ENCODE data around the gene ADAM29. TPM values are rescaled to one million over a fixed set of nuclear protein-coding genes. Genes with fewer than 3 reads are reported as not detected.
"Not testable (repeated sequence)": the region's sequence is repeated elsewhere in the genome, so short reads cannot be mapped to it uniquely, and the experiment has no call there.

Gene ADAM29
- total RNA-seq, 2 donors from 2014 or later: not detected

DNA sequence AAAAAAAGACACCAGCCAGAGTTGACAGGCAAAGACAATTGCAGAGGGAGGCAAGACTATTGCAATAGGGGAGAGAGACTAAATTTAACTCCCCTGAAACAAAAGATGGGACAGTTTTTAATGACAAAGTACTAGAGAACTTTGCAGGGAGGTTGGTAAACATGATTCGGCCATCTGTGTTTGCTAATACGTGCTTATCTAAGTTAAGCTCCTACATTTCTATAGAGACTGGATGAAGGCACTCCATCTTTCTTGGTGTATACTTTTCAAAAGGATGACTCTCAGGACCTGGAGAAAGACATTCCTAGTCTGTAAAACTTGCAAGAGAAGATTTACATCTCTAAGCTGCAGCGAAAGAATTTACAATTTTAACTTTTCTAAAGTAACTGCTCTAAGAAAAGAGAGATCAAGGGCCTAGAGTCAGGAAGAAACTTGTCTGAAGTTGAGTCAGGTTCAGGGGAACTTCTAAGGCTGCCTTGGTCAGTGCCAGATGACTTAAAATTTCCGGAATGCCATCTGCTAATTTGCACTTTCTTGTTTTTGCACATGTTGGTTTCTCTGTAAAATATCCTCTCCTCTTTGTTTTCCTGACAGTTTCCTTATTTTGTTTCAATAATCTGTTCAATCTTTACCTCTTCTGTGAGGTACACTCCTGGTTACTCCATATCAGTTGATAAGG is 10.6 kb downstream of the ADAM29 start:
- no peaks in the 10 kb centered on the region for H3K4me1 Mint-ChIP-seq
- no peaks in the 10 kb centered on the region for H3K9me3 Mint-ChIP-seq
- H3K36me3 Mint-ChIP-seq (ENCODE audit: low read depth): no peaks in the 10 kb centered on the region
- no peak overlapping the region for H3K4me3 Mint-ChIP-seq
- ATAC-seq (replicated peaks): no peak
- H3K27me3 Mint-ChIP-seq: no peaks in the 10 kb centered on the region
- H3K27ac Mint-ChIP-seq: no peak overlapping the region

DNA sequence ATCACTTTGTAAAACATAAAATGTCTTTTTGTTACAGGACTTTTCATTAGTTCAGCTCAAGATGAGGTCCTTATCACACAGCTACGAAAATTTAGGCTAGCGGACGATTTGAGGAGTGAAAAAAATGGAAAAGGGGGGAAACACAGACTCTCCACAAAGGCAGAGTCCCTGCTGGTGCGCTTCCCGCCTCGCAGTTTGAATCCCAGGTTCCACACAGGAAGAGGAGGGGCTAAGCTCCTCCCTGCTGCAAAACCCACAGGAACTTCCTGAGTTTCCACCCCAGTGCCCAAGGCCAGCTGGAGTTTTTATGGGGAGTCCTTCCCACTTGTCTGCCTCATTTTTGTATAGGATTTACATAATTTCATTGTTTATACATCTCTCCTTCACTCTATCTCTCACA is 11.2 kb downstream of the ADAM29 start:
- no peaks in the 10 kb centered on the region for H3K4me1 Mint-ChIP-seq
- no peak overlapping the region for H3K27ac Mint-ChIP-seq
- no peak for ATAC-seq (replicated peaks)
- no peak overlapping the region for H3K4me3 Mint-ChIP-seq
- H3K36me3 Mint-ChIP-seq (ENCODE audit: low read depth): no peaks in the 10 kb centered on the region
- H3K9me3 Mint-ChIP-seq: no peaks in the 10 kb centered on the region
- H3K27me3 Mint-ChIP-seq: no peaks in the 10 kb centered on the region

DNA sequence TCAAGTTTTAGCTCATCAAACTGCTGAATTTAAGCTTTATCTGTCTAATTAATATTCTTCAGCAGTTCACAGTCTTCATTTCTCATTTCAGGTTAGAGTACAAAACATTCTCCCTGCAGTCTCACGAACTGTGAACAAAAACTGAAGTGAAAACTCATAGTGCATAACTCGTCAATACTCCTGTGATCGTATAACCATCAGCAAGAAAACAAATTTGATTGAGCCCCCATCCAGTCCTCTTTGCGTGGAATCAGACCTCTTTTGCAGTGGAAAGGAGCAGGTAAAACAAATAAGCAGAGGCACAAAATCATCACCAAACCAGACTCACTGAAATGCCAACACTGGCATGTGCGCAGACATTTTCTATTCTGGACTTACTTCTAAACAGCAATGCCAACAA is 12.7 kb downstream of the ADAM29 start:
- no peaks in the 10 kb centered on the region for H3K9me3 Mint-ChIP-seq
- H3K36me3 Mint-ChIP-seq (ENCODE audit: low read depth): no peaks in the 10 kb centered on the region
- H3K27me3 Mint-ChIP-seq: no peaks in the 10 kb centered on the region
- ATAC-seq (replicated peaks): no peak
- H3K4me1 Mint-ChIP-seq: no peaks in the 10 kb centered on the region
- no peak overlapping the region for H3K4me3 Mint-ChIP-seq
- H3K27ac Mint-ChIP-seq: no peak overlapping the region

DNA sequence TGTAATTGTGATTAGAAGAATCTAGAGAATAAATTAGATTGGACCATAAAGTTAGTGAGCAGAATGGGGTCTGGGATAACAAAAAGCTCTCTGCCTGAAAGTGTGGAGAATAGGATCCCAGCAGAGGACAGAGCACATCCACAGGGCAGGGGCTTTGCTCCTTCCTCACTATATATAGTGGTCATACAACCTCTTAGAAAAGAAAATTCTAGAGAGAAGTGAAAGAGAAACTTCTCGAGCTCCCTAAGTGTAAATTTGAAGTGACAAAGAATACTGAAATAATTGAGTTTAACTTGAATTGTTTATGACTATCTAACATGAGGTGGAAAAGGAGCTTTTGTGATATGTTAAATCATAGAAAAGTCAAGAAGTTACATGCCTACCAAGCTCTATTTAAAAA is 14.9 kb downstream of the ADAM29 start:
- Mint-ChIP-seq H3K27me3 (no peaks in the 10 kb centered on the region), H3K4me1 (no peaks in the 10 kb centered on the region), H3K27ac (no peak overlapping the region), H3K36me3 (ENCODE audit: low read depth) (no peaks in the 10 kb centered on the region), H3K4me3 (no peak overlapping the region), H3K9me3 (no peaks in the 10 kb centered on the region)
- ATAC-seq (replicated peaks): no peak

DNA sequence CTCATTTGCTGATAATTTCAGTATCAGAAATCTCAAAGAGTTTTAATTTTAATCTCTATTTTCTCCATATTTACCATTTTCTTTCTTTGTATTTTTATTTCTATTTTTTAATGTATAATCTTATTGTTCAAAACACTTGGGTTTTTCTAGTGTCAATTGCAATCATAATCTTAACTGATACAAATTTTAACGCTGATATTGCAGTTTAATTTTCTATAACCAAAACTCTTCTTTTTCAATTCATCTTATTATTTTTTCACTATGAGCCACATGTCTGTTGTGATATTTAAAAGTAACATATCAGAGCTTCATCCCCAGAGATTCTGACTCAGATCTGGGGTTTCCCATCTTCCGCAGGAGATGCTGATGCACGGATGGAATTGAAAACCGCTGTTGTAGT is 16.2 kb downstream of the ADAM29 start:
- Mint-ChIP-seq H3K4me3 (no peak overlapping the region), H3K27ac (no peak overlapping the region), H3K36me3 (ENCODE audit: low read depth) (no peaks in the 10 kb centered on the region)

DNA sequence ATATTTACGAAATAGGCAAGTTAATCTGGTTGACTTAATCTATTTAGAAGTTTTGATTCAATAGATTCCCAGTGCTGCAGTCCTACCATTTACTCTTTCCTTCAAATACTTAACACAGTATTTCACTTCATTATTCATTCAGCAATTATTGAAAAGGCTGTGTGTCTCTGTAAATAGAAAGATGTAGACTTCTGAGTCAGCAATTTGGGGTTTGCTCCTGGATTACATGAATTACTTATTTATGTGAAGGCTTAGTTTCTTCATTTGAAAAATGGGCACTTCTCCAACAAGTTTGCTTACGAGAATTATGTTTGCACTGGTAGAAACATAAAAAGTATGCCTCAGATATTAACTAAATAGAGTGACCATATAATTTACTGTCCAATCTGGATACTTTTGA is 17.4 kb downstream of the ADAM29 start:
- H3K9me3 Mint-ChIP-seq: no peaks in the 10 kb centered on the region
- no peaks in the 10 kb centered on the region for H3K27me3 Mint-ChIP-seq
- no peaks in the 10 kb centered on the region for H3K4me1 Mint-ChIP-seq
- no peaks in the 10 kb centered on the region for H3K36me3 Mint-ChIP-seq (ENCODE audit: low read depth)
- no peak overlapping the region for H3K27ac Mint-ChIP-seq
- H3K4me3 Mint-ChIP-seq: no peak overlapping the region
- no peak for ATAC-seq (replicated peaks)

More for the DNA sequence above, 16.2 kb downstream of the ADAM29 start:
- no peak for ATAC-seq (replicated peaks)
- Mint-ChIP-seq H3K4me1 (no peaks in the 10 kb centered on the region), H3K9me3 (no peaks in the 10 kb centered on the region), H3K27me3 (no peaks in the 10 kb centered on the region)

DNA sequence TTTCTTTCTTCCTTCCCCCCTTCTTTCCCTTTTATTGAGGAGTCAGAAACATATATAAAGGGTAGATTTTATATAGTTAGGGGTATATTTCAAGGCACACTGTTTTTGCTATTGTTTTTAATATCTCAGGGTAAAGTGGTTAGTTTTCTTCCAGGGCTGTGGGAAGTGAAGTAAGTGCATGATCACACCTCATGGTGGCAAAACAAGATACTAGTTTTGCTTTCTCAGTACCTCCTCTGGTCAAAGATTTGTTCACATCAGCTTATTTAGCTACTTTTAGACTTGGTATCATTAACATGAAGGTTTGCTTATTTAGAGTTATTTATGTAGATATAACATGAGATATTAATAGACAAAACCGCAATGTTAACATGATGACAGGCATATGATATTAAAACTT is 21.8 kb downstream of the ADAM29 start:
- ATAC-seq (replicated peaks): no peak
- Mint-ChIP-seq H3K4me3 (no peak overlapping the region), H3K27me3 (no peaks in the 10 kb centered on the region), H3K27ac (no peak overlapping the region), H3K36me3 (ENCODE audit: low read depth) (no peaks in the 10 kb centered on the region), H3K4me1 (no peaks in the 10 kb centered on the region), H3K9me3 (peaks cover 8% of the 10 kb centered on the region)

DNA sequence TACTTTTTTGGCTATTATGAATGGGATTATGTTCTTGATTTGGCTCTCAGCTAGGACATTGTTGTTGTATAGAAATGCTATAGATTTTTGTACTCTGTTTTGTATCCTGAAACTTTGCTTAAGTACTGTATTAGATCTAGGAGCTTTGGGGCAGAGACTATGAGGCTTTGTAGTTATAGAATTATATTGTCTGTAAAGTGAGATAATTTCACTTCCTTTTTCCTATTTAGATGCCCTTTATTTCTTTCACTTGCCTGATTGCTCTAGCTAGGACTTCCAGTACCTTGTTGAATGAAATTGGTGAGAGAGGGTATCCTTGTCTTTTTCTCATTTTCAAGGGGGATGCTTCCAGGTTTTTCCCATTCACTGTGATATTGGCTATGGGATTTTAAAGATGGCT is 28.1 kb downstream of the ADAM29 start:
- Mint-ChIP-seq H3K27me3 (peaks cover 3% of the 10 kb centered on the region), H3K27ac (no peak overlapping the region), H3K4me1 (no peaks in the 10 kb centered on the region), H3K4me3 (no peak overlapping the region), H3K9me3 (peaks cover 28% of the 10 kb centered on the region), H3K36me3 (ENCODE audit: low read depth) (no peaks in the 10 kb centered on the region)
- ATAC-seq (replicated peaks): no peak

DNA sequence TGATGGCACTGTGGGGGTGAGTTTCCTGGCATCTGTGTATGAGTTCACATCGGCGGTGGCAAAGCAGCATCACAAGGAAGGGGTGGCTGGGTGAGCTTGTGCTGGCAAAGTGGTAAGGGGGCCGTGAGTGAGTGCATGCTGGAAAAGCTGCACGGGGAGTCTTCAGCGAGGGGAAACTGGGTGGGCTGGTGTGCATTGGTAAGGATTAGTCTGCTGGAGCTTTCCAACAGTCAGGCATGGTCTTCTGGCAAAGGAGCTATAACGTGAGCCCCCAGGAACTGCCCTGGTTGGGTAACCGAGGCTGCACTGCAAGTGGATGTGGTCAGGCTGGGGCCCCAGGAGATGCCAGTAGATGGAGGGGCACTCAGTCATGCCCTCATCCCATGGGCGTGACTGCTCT is 30.7 kb downstream of the ADAM29 start:
- no peak for ATAC-seq (replicated peaks)
- Mint-ChIP-seq H3K9me3 (peaks cover 24% of the 10 kb centered on the region), H3K36me3 (ENCODE audit: low read depth) (no peaks in the 10 kb centered on the region)

DNA sequence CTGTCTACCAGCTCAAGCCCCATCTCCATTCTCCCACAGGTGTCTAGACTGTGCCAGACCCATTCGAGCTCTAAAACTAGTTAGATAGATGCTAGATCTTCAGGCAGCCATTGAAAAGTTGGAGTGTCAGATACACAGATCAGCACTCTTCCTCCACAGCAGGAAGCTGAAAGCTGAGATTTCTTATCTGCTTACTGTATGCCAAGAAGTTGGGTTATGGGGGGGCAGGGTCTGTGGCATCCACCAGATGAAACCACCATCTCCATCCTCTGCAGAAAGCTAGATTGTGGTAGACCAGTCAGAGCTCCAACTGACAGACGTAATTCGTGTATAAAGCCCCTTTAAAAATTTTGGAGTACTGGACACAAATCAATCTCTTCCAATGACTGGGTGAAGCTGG is 54.8 kb downstream of the ADAM29 start:
- peaks cover 3% of the 10 kb centered on the region for H3K9me3 Mint-ChIP-seq
- no peaks in the 10 kb centered on the region for H3K4me1 Mint-ChIP-seq
- H3K27ac Mint-ChIP-seq: no peak overlapping the region
- no peak overlapping the region for H3K4me3 Mint-ChIP-seq
- no peaks in the 10 kb centered on the region for H3K27me3 Mint-ChIP-seq
- no peaks in the 10 kb centered on the region for H3K36me3 Mint-ChIP-seq (ENCODE audit: low read depth)
- no peak for ATAC-seq (replicated peaks)

More for the DNA sequence above, 30.7 kb downstream of the ADAM29 start:
- Mint-ChIP-seq H3K27ac (no peak overlapping the region), H3K4me3 (no peak overlapping the region), H3K27me3 (peaks cover 3% of the 10 kb centered on the region), H3K4me1 (no peaks in the 10 kb centered on the region)

DNA sequence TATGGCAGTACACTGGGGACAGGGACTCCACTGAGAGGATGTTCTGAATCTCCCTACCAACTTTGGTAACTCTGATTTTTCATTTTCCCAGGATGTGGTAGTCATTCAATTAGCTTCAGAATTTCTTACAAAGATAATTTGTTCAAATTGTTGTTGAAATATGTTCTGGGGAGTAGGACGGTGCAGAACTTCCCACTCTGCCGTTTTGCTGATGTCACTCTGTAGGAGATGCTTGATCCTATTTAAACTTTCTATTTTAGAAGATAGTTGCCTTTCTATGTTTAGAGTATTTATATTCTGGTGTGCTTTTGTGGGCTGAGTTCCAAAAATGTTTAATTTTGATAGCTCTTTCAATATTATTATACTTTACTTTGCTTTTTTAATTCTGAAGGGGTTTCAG is 55.2 kb downstream of the ADAM29 start:
- H3K36me3 Mint-ChIP-seq (ENCODE audit: low read depth): no peaks in the 10 kb centered on the region
- no peaks in the 10 kb centered on the region for H3K4me1 Mint-ChIP-seq
- no peaks in the 10 kb centered on the region for H3K27me3 Mint-ChIP-seq
- H3K27ac Mint-ChIP-seq: no peak overlapping the region
- peaks cover 4% of the 10 kb centered on the region for H3K9me3 Mint-ChIP-seq
- ATAC-seq (replicated peaks): no peak
- no peak overlapping the region for H3K4me3 Mint-ChIP-seq

DNA sequence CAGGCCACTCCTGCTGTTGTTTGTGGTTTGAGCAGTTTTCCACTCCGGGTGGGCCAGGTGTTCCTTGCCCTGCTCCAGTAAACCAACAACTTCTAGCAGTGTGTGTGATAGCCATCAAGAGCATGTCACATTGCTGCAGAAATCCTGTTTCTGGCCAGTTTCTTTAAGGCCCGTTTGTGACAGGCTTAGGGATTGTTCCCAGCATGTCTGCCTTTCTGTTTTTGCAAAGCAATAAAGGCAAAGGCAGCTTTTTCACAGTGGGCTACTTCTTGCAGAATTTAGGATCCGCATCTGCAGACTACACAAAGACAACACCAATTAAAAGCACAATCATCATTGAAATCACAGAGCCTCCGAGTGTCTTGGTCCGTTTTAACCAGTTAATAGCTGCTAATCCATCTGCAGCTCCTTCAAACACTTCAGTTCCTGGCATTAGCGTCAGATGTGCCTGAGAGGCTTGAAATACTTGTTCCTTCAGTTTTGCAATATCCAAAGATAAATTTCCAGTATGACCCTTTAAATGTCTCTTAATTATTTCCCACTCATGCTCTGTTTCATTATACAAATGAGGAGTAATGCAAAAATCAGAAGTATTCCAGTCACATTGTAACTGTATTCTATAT is 65.1 kb downstream of the ADAM29 start:
- Mint-ChIP-seq H3K4me3 (no peak overlapping the region), H3K27ac (no peak overlapping the region), H3K36me3 (ENCODE audit: low read depth) (no peaks in the 10 kb centered on the region), H3K27me3 (no peaks in the 10 kb centered on the region), H3K9me3 (peaks cover 31% of the 10 kb centered on the region), H3K4me1 (no peaks in the 10 kb centered on the region)
- ATAC-seq (replicated peaks): no peak

DNA sequence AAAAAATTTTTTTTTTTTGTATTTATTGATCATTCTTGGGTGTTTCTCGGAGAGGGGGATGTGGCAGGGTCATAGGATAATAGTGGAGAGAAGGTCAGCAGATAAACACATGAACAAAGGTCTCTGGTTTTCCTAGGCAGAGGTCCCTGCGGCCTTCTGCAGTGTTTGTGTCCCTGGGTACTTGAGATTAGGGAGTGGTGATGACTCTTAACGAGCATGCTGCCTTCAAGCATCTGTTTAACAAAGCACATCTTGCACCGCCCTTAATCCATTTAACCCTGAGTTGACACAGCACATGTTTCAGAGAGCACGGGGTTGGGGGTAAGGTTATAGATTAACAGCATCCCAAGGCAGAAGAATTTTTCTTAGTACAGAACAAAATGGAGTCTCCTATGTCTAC is 65.7 kb downstream of the ADAM29 start:
- H3K36me3 Mint-ChIP-seq (ENCODE audit: low read depth); H3K4me1 Mint-ChIP-seq; H3K27ac Mint-ChIP-seq; H3K27me3 Mint-ChIP-seq; H3K4me3 Mint-ChIP-seq; ATAC-seq (replicated peaks): not testable (repeated sequence)
- H3K9me3 Mint-ChIP-seq: peaks cover 27% of the 10 kb centered on the region

DNA sequence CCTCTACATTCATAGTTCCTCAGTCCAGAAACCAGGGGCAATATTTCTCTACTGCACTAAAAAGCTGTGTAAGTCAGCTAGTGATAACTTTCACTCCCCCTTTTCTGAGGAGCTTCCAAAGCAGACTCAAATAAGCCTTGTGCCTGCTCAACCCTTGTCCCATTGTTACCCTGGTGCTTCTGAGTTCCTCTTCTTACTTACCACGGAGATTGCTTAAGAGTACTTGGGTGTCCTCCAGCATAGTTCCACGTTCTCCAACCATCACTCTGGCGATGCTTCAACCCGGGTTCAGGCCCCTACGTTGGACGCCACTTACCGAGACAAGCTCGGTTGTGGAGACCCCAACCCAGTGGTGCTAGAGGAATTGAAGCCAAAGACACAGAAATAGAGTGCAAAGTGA is 71.6 kb downstream of the ADAM29 start:
- Mint-ChIP-seq H3K4me3 (no peak overlapping the region), H3K4me1 (no peaks in the 10 kb centered on the region), H3K27me3 (no peaks in the 10 kb centered on the region), H3K36me3 (ENCODE audit: low read depth) (no peaks in the 10 kb centered on the region), H3K27ac (no peak overlapping the region), H3K9me3 (peaks cover 17% of the 10 kb centered on the region)
- ATAC-seq (replicated peaks): no peak

DNA sequence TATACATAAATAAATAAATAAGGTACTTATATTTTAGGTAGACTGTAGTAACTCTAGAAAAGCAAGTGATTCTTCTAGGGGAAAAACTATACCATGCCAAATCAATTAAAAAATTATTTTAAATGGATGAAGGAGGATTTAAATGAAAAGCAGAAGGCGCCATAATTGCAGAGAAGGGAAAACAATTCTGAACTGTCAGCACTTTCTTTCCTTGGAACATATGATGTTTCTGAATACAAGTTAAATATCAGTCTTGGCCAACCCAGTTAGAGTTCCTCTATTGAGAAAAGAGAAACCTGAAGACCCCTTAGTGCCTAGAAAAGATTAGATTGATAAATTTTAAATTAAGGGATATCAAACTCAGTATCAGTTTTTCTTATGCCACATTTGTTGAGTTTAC is 75.8 kb downstream of the ADAM29 start:
- Mint-ChIP-seq H3K36me3 (ENCODE audit: low read depth) (no peaks in the 10 kb centered on the region), H3K27ac (no peak overlapping the region), H3K4me3 (no peak overlapping the region), H3K27me3 (no peaks in the 10 kb centered on the region), H3K9me3 (peaks cover 9% of the 10 kb centered on the region), H3K4me1 (no peaks in the 10 kb centered on the region)
- ATAC-seq (replicated peaks): no peak
